ENCODE results near the gene SCN7A. TPM values are rescaled to one million over a fixed set of nuclear protein-coding genes. Genes with fewer than 3 reads are reported as not detected.
A peak's percentile ranks its signal among the peaks of the same experiment; 100 is the strongest.

The SCN7A gene
- total RNA-seq: 97.1 TPM
- long read RNA-seq, full-length matches to known transcripts: 29 of 62 reads
- long read RNA-seq, partial matches to known transcripts: 21 of 62 reads
- long read RNA-seq, other reads (novel, unspliced or antisense): 12 of 62 reads

DNA sequence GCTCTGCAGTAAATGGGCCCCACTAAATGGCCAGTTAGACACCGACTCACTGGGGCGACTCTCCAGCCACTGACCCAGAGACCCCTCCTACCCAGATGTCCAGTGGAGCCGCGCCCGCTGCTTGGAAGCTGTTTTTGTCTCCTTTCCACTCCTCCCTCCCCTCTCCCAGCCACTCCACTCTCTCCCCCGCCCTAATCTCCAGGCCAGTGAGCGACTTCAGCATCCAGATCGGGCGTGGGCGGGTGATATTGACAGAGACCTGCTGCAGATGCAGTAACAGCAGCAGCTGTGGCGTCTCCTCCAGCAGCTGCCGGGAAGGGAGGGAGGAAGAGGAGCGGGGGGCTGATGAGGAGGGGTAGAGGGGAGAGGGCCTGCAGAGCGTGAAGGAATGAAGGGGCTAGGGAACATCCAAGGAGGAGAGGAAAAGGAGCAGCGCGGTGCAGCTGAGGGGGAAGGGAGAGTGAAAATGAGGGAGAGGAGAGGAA, at the start of gene SCN7A:
Gene SCN7A (minus strand): TSS at position 110 of the 485 bp plus-strand sequence. CDS start 16,553 bp downstream, outside the sequence.
- no peaks in the 10 kb centered on the region for H3K4me1 ChIP-seq
- intact Hi-C loops (cut with DNase I): no loop called here
- no peak for TF ChIP-seq CTCF (IDR thresholded peaks at IDR 0.05)
- H3K27ac ChIP-seq: peak within 1 kb of the TSS; percentile 69
- no peaks in the 10 kb centered on the region for H3K36me3 ChIP-seq
- DNase-seq (peak; percentile 83), ATAC-seq (peak; percentile 89)
- H3K9me3 ChIP-seq: no peaks in the 10 kb centered on the region
- H3K4me3 ChIP-seq: peak within 1 kb of the TSS; percentile 52
- no peaks in the 10 kb centered on the region for H3K27me3 ChIP-seq

DNA sequence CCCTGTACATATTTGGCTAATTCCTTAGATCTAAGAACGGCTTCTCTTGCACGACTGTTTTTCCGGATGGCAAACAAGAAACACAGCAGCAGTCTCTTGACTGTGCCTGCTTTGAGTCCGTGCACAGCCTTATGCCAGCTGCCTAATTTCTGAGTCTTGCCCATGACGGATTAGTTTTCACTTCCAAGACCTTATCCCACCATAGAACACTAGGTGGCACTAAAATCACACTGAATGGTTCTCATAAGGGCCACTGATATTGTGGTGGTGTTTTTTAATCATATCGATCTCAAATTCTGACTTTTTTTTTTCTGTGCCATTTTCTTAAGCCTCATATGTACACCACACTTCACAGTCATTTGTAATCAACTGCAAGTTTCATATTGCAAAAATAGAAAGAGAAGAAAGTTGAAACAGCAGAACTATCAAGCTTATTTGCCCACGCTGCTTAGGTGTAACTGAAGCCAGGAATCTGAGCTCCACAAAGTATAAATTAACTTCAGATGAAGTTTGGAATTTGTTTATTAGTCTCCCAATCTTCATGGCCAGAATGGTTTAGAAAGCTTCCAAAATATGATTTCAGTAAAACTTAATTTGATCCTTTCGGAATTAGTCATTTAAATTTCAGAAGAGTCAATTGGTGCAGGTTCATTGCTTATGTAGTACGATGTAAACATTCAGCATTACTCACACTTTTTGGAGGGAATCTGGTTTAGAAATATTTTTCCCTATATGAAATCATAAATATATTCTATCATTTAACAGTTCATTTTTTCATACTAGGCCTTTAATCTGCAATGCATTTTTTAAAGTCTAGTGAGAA, 45.5 kb upstream of the SCN7A start:
- intact Hi-C loops (cut with DNase I): no loop called here
- no peak for DNase-seq
- peak; percentile 92 for ATAC-seq
- H3K4me1 ChIP-seq: no peaks in the 10 kb centered on the region
- no peak overlapping the region for H3K27ac ChIP-seq
- TF ChIP-seq CTCF (IDR thresholded peaks at IDR 0.05): peak; percentile 79
- H3K9me3 ChIP-seq: no peaks in the 10 kb centered on the region
- no peaks in the 10 kb centered on the region for H3K27me3 ChIP-seq
- no peaks in the 10 kb centered on the region for H3K36me3 ChIP-seq
- H3K4me3 ChIP-seq: no peak overlapping the region

GRCh38 chr2:166536111-166536510, 42.1 kb upstream of the SCN7A start:
- Histone ChIP-seq H3K27ac (no peak overlapping the region), H3K36me3 (no peaks in the 10 kb centered on the region), H3K27me3 (no peaks in the 10 kb centered on the region), H3K4me3 (no peak overlapping the region), H3K9me3 (no peaks in the 10 kb centered on the region), H3K4me1 (no peaks in the 10 kb centered on the region)
- intact Hi-C loops (cut with DNase I): no loop called here
- ATAC-seq: no peak
- DNase-seq: no peak
- no peak for TF ChIP-seq CTCF (IDR thresholded peaks at IDR 0.05)

- Histone ChIP-seq H3K27me3 (peaks cover 2% of the 10 kb centered on the region), H3K36me3 (no peaks in the 10 kb centered on the region), H3K4me1 (no peaks in the 10 kb centered on the region), H3K4me3 (no peak overlapping the region), H3K9me3 (no peaks in the 10 kb centered on the region), H3K27ac (no peak overlapping the region)
- TF ChIP-seq CTCF (IDR thresholded peaks at IDR 0.05): no peak
- DNase-seq: no peak
- intact Hi-C loops (cut with DNase I): no loop called here
- ATAC-seq: no peak
Observed at GRCh38 chr2:166521155-166521554, 27.1 kb upstream of the SCN7A start.

DNA sequence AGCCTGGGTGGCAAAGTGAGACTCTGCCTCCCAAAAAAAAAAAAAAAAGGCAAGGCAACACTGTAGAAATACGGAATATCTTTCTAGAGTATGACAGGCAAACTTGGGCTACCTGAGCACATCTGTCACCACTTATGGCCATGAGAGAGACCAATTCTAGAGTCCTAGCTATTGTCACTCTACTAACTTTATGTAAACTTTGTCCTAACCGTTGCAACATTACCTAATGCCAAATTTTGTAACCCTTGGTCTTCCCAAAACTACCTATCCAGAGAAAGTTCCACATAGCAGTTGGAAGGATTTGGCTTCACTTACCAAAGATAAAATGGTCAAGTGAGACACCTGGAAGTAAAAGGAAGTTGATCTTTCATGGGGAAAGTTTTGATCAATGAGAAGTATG, 26.6 kb upstream of the SCN7A start:
- no peaks in the 10 kb centered on the region for H3K36me3 ChIP-seq
- H3K27ac ChIP-seq: no peak overlapping the region
- H3K4me1 ChIP-seq: no peaks in the 10 kb centered on the region
- ATAC-seq (no peak), DNase-seq (no peak)
- no peak for TF ChIP-seq CTCF (IDR thresholded peaks at IDR 0.05)
- no peaks in the 10 kb centered on the region for H3K9me3 ChIP-seq
- no peak overlapping the region for H3K4me3 ChIP-seq
- intact Hi-C loops (cut with DNase I): no loop called here
- H3K27me3 ChIP-seq: peaks cover 2% of the 10 kb centered on the region

All from upper lobe of right lung (tissue), 1 donor.